AG09319 (cell line): ENCODE results near the gene RBBP8.

Source experiments
- DNase-seq: peaks from one replicate; pipeline ENCODE4 v3.0.0-alpha.2; 2010; ENCODE audit warnings: low read depth; ENCODE audit errors: extremely low read depth
- TF ChIP-seq, protein P1 (sequence below): IDR thresholded peaks from 2 replicates; pipeline ENCODE4 v1.5.1; 2011; ENCODE audit warnings: low read depth, mild to moderate bottlenecking, inconsistent platforms, low read length, moderate library complexity

Gene RBBP8

DNA sequence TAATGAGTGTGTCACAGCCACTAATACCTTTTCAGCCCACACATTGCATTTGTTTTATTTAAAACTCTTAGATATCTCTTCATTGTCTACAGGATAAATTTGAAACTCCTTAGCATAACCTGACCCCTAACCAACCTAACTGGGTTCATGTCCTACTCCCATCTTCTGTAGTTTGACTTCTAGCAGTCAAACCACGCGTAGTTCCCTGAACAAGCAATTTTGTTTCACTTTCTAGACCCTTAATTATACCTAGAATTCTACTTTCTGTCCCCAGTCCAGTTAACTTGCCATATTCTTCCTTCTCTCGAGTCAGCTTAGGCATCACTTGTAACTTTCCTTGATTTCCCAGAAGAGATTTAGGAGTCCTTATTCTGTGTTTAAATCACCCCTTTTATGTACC is 55.1 kb downstream of the RBBP8 start:
- TF ChIP-seq, protein P1, sequence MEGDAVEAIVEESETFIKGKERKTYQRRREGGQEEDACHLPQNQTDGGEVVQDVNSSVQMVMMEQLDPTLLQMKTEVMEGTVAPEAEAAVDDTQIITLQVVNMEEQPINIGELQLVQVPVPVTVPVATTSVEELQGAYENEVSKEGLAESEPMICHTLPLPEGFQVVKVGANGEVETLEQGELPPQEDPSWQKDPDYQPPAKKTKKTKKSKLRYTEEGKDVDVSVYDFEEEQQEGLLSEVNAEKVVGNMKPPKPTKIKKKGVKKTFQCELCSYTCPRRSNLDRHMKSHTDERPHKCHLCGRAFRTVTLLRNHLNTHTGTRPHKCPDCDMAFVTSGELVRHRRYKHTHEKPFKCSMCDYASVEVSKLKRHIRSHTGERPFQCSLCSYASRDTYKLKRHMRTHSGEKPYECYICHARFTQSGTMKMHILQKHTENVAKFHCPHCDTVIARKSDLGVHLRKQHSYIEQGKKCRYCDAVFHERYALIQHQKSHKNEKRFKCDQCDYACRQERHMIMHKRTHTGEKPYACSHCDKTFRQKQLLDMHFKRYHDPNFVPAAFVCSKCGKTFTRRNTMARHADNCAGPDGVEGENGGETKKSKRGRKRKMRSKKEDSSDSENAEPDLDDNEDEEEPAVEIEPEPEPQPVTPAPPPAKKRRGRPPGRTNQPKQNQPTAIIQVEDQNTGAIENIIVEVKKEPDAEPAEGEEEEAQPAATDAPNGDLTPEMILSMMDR: no peak
- no peak for DNase-seq

DNA sequence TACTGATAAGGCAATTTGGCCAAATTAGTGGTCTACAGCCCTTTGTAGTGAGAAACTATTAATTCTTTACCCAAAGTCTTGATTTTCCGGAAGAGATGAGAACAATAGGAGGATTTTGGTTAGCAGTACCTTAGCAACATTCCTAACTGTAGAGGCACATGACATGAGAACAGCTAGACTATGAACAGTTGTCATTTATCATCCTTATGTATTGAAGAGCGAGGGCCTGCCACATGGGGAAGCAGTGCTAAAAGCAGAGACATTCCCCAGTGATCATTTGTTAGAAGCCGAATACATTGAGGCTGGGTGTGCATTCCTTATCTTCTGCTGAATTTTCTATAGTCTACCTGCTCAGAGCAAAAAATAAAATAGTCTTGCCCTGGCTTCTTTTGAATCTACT is 65.2 kb downstream of the RBBP8 start:
- TF ChIP-seq, protein P1: no peak
- DNase-seq: no peak

DNA sequence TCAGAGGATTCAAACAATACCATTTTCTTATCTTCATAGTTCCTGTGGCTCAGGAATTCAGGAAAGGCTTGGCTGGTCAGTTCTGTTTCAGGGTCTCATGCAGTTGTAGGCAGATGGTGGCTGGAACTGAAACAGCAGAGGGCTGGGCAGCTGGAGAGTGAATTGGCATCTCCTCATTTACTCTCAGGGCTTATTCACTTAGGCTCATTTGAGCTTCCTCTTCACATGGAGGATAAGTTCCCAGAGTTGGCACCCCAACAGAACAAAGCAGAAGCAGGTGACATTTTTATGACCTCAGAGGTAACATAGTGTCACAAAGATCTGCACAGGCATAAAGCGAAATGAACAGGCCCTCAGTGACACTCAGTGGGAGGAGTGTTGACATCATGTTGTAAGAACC is 66.1 kb downstream of the RBBP8 start:
- TF ChIP-seq, protein P1: no peak
- no peak for DNase-seq

DNA sequence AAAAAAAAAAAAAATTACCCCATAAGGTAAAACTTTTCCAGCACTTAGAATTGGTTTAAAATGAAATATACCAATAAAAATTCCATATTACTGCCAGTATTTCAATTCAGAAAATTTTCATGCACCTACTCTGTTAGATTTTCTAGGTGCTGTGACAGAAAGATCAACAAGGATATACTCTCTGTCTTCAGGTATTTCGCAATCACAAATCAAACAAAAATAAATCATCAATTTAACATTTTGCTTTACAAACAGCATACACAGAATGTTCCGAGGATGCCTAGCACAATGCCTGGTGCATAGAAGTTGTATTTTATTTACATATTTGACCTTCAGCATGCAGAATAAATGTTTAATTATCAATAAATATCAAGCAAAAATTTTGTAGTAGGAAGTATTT is 66.5 kb downstream of the RBBP8 start:
- TF ChIP-seq, protein P1: no peak
- DNase-seq: no peak

DNA sequence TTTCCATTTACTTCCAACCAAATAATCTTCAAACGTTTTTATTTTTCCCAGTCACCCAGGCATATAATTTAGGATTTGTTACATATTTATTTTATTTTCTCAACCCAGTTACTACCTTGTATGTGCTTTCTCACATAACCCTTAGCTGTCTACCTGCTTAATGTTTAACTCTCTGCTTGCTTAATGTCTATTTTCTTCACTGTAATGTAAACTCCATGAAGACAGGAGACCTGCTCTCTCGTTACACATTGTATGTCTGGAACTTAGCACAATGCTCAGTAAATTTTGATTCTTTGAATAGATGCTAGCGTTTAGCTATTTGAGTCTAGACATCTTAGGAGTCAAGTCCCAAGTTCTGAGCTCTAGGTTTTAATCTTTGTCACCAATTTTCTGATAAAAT is 70.2 kb downstream of the RBBP8 start:
- TF ChIP-seq, protein P1: no peak

DNA sequence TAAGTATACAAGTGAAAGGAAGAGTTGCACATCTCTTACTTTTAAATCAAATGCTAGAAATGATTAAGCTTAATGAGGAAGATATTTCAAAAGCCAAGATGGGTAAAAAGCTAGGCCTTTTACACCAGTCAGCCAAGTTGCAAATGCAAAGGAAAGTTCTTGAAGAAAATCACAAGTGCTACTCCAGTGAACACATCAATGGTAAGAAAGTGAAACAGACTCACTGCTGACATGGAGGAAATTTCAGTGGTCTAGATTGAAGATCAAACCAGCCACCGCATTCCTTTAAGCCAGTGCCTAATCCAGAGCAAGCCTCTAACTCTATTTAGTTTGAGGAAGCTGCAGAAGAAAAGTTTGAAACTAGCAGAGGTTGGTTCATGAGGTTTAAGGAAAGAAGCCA is 79.1 kb downstream of the RBBP8 start:
- TF ChIP-seq, protein P1: no peak
- no peak for DNase-seq

More for the DNA sequence above, 70.2 kb downstream of the RBBP8 start:
- no peak for DNase-seq

DNA sequence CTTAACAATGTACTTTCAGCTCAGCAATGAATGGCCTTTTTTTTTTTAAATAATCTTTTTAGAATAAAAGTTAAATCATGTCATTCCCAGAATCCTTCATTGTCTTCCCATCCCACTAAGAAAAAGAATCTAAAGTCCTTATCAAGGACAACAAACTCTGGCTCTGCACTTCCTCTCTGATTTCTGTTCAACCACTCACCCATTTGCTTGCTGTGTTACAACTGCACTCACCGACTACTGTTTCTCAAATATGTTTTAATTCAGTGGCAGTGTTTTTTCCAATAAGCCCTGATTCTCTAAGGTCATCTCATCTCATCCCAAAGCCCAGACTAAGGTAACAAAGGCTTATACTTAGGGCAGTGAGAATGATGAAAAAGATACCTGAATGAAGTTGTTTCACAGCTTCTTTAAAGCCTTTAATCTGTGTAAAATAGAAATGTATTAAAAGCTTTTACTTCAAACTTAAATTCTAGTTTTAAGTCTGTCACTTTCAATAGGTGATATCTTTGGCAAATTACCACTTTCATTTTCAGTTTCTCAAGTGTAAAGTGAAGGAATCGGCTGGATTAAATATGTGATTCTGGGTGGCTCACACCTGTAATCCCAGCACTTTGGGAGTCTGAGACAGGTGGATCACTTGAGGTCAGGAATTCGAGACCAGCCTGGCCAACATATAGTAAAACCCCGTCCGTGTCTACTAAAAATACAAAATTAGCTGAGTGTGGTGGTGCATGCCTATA is 87.6 kb downstream of the RBBP8 start:
- DNase-seq: no peak
- TF ChIP-seq, protein P1: no peak
